Upper lobe of right lung (tissue), 1 donor: ENCODE results near the gene FAM151B. TPM values are rescaled to one million over a fixed set of nuclear protein-coding genes. Genes with fewer than 3 reads are reported as not detected.
"Not testable (repeated sequence)": the region's sequence is repeated elsewhere in the genome, so short reads cannot be mapped to it uniquely, and the experiment has no call there.

Experiments
- ATAC-seq: fragments of 200-7000 bp; cut with Tn5 transposase; one replicate; pipeline ENCODE4 v1.9.1; 2020; ENCODE audit warnings: mild to moderate bottlenecking, moderate library complexity
- DNase-seq: peaks from one replicate; pipeline ENCODE4 v3.0.0-alpha.2; 2020
- H3K27ac ChIP-seq: fragments of 200-600 bp; one replicate; pipeline ENCODE4 v1.8.0; 2022
- H3K27me3 ChIP-seq: fragments of 200-600 bp; one replicate; pipeline ENCODE4 v1.8.0; 2022; ENCODE audit warnings: mild to moderate bottlenecking
- H3K36me3 ChIP-seq: fragments of 200-600 bp; one replicate; pipeline ENCODE4 v1.8.0; 2022
- H3K4me1 ChIP-seq: fragments of 200-600 bp; one replicate; pipeline ENCODE4 v1.8.0; 2022
- H3K4me3 ChIP-seq: fragments of 200-600 bp; one replicate; pipeline ENCODE4 v1.8.0; 2022; ENCODE audit warnings: mild to moderate bottlenecking
- H3K9me3 ChIP-seq: fragments of 200-600 bp; one replicate; pipeline ENCODE4 v1.8.0; 2022
- intact Hi-C: fragments of 100-400 bp; cut with DNase I; formaldehyde crosslinking; loops from one replicate; pipeline ENCODE4 v1.11.0; 2022
- total RNA-seq: library from RNA; stranded (reverse); fragmentation: NEBNext Ultra II Directional; extraction: Animal tissue kit (Norgen Biotek cat#: 25700); gene quantifications from one replicate; pipeline ENCODE4 v1.2.1, GENCODE V29; 2021
- TF ChIP-seq, protein P1 (sequence below): fragments of 200-600 bp; IDR thresholded peaks from one replicate; pipeline ENCODE4 v1.8.0; 2022; ENCODE audit warnings: antibody characterized with exemption
- donor health status: DM: no; HTN: yes; CAD: no; lungs with severe emphysema.

The FAM151B gene
- total RNA-seq, 1 donor from 2014 or later = 3.4 TPM

DNA sequence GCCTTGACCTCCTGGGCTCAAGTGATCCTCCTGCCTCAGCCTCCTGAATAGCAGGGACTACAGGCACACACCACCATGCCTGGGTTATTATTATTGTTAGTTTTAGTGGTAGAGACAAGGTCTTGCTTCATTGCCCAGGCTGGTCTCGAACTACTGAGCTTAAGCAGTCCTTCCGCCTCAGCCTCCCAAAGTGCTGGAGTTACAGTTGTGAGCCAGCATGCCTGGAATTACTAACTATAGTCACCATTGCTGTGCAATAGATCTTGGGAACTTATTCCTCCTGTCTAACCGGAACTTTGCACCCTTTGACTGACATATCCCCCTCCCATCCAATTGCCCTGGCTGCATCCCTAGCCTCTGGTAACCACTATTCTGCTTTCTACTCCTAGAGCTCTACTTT lies 3.4 kb downstream of the FAM151B start:
- no peak for ATAC-seq
- no peak for DNase-seq
- no peaks in the 10 kb centered on the region for H3K36me3 ChIP-seq
- H3K9me3 ChIP-seq = no peaks in the 10 kb centered on the region
- intact Hi-C loops = no loop called here
- peaks cover 15% of the 10 kb centered on the region for H3K4me1 ChIP-seq
- H3K4me3 ChIP-seq = no peak overlapping the region
- H3K27ac ChIP-seq = no peak overlapping the region
- TF ChIP-seq, protein P1, sequence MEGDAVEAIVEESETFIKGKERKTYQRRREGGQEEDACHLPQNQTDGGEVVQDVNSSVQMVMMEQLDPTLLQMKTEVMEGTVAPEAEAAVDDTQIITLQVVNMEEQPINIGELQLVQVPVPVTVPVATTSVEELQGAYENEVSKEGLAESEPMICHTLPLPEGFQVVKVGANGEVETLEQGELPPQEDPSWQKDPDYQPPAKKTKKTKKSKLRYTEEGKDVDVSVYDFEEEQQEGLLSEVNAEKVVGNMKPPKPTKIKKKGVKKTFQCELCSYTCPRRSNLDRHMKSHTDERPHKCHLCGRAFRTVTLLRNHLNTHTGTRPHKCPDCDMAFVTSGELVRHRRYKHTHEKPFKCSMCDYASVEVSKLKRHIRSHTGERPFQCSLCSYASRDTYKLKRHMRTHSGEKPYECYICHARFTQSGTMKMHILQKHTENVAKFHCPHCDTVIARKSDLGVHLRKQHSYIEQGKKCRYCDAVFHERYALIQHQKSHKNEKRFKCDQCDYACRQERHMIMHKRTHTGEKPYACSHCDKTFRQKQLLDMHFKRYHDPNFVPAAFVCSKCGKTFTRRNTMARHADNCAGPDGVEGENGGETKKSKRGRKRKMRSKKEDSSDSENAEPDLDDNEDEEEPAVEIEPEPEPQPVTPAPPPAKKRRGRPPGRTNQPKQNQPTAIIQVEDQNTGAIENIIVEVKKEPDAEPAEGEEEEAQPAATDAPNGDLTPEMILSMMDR = no peak
- no peaks in the 10 kb centered on the region for H3K27me3 ChIP-seq

DNA sequence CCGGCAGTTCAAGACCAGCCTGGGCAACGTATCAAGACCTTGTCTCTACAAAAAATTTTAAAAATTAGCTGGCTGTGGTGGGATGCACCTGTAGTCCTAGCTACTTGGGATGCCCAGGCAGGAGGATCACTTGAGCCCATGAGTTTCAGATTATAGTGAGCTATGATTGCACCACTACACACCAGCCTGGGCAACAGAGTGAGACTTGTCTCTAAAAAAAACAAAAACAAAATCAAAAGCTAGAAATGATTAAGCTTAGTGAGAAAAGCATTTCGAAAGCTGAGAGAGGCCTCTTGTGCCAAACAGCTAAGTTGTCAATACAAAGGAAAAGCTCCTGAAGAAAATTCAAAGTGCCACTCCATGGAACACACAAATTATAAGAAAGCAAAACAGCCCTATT lies 4.8 kb downstream of the FAM151B start:
- peaks cover 7% of the 10 kb centered on the region for H3K4me1 ChIP-seq
- H3K4me3 ChIP-seq = no peak overlapping the region
- no peak overlapping the region for H3K27ac ChIP-seq
- no peaks in the 10 kb centered on the region for H3K9me3 ChIP-seq
- no peaks in the 10 kb centered on the region for H3K27me3 ChIP-seq
- DNase-seq (no peak), ATAC-seq (no peak)
- intact Hi-C loops = no loop called here
- TF ChIP-seq, protein P1 = no peak
- H3K36me3 ChIP-seq = no peaks in the 10 kb centered on the region

DNA sequence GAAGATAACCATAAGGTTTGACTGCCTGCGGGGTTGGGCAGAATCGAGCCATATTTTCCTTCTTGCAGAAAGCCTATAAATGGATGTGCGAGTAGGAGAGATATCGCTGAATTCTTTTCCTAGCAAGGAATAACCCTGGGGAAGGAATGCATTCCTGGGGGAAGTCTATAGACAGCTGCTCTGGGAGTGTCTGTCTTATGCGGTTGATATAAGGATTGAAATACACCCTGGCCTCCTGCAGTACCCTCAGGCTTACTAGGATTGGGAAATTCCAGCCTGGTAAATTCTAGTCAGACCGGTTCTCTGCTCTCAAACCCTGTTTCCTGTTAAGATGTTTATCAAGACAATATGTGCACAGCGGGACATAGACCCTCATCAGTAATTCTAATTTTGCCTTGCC lies 5.5 kb downstream of the FAM151B start:
- DNase-seq, H3K27ac ChIP-seq, H3K9me3 ChIP-seq, intact Hi-C loops, H3K4me3 ChIP-seq, ATAC-seq, H3K4me1 ChIP-seq, H3K27me3 ChIP-seq, H3K36me3 ChIP-seq: not testable (repeated sequence)

DNA sequence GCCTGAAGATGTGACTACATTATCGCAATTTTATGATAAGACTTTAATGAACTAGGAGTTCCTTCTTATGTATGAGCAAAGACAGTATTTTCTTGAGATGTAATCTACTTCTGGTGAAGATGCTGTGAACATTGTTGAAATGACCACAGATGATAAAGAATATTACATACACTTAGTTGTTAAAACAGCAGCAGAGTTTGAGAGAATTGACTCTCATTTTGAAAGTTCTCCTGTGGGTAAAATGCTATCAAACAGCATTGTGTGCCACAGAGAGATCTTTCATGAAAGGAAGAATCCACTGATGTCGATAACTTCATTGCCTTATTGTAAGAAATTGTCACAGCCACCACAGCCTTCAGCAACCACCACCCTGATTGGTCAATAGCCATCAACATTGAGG lies 8.0 kb downstream of the FAM151B start:
- DNase-seq (no peak), ATAC-seq (no peak)
- no peak overlapping the region for H3K4me3 ChIP-seq
- intact Hi-C loops = no loop called here
- no peak overlapping the region for H3K27ac ChIP-seq
- TF ChIP-seq, protein P1 = no peak
- no peaks in the 10 kb centered on the region for H3K36me3 ChIP-seq
- no peaks in the 10 kb centered on the region for H3K4me1 ChIP-seq
- no peaks in the 10 kb centered on the region for H3K9me3 ChIP-seq
- no peaks in the 10 kb centered on the region for H3K27me3 ChIP-seq

DNA sequence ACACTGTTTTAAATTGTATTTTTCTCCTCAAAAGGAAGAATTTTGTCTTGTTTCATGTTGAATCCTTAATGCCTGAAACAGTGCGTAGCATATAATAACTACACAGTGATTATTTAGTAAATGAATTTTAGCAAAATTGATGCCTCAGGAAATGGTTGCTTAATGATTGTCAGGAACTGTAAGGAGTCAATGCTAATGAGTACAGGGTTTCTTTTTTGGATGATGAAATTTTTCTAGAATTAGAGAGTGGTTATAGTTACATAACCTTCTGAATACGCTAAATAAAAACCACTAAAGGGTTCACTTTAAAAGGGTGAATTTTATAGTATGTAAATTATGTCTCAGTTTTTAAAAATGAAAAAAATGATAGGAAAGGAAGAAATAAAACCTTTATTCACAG lies 14.9 kb downstream of the FAM151B start:
- Histone ChIP-seq H3K27me3 (no peaks in the 10 kb centered on the region), H3K36me3 (no peaks in the 10 kb centered on the region), H3K27ac (no peak overlapping the region), H3K9me3 (no peaks in the 10 kb centered on the region), H3K4me3 (no peak overlapping the region), H3K4me1 (no peaks in the 10 kb centered on the region)
- no peak for DNase-seq
- intact Hi-C loops = no loop called here
- TF ChIP-seq, protein P1 = no peak
- ATAC-seq = peak; percentile 23

DNA sequence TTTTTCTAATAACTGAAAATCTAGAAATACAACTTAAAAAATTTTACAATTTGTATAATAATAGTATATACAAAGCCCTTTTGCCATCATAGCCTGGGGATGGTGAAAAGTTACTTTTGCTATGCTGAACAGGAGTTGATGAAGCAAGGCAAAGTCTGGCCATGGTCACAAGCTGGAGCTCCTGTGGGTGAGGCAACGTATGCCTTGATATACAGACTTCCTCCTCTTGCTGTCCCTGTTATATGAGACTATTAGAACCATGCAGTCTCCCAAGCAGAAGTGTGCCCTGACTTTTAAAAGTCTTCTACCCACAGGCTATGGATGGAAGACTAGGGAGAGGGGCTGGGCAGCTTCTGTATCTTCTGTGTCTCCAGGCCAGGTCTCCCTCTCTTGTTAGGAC lies 15.7 kb downstream of the FAM151B start:
- intact Hi-C loops = no loop called here
- peak; percentile 95 for ATAC-seq
- no peak overlapping the region for H3K27ac ChIP-seq

More for the DNA sequence above, 15.7 kb downstream of the FAM151B start:
- TF ChIP-seq, protein P1 = no peak
- no peaks in the 10 kb centered on the region for H3K9me3 ChIP-seq
- no peaks in the 10 kb centered on the region for H3K27me3 ChIP-seq
- H3K4me3 ChIP-seq = no peak overlapping the region
- H3K4me1 ChIP-seq = no peaks in the 10 kb centered on the region
- H3K36me3 ChIP-seq = no peaks in the 10 kb centered on the region
- DNase-seq = no peak
